ENCODE results near the gene OR51M1.

The OR51M1 gene

DNA sequence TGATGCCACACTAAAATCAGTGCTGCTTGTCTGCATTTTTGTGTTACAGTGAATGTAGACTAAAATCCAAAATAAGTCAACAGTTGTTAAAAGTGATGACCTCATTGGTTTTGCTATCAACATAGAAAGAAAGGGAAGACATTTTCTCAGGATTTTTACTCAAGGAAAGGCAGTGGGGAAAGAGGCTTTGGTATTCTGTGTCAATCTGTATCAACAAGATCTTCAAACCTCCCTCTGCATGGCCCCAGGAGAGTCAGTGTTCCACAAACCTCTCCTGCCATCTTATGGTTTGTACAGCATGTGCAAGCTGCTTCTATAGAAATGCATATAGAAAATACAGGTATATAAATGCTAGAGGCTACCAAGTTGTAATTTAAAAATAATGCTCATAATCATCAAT, 13.8 kb upstream of the OR51M1 start:
- Histone ChIP-seq H3K4me3 (replicated peaks; ENCODE audit: insufficient read depth, low read length) (no peak overlapping the region), H3K27me3 (ENCODE audit: insufficient read depth, poor library complexity, severe bottlenecking) (no peaks in the 10 kb centered on the region), H3K27ac (replicated peaks) (no peak overlapping the region)
- DNase-seq (ENCODE audit: low read depth in 1 of 2, low spot score in 1 of 2) = no peak
- no peak for TF ChIP-seq SPI1 (IDR thresholded peaks at IDR 0.05; ENCODE audit: borderline replicate concordance, low read depth)
- TF ChIP-seq, protein P1, sequence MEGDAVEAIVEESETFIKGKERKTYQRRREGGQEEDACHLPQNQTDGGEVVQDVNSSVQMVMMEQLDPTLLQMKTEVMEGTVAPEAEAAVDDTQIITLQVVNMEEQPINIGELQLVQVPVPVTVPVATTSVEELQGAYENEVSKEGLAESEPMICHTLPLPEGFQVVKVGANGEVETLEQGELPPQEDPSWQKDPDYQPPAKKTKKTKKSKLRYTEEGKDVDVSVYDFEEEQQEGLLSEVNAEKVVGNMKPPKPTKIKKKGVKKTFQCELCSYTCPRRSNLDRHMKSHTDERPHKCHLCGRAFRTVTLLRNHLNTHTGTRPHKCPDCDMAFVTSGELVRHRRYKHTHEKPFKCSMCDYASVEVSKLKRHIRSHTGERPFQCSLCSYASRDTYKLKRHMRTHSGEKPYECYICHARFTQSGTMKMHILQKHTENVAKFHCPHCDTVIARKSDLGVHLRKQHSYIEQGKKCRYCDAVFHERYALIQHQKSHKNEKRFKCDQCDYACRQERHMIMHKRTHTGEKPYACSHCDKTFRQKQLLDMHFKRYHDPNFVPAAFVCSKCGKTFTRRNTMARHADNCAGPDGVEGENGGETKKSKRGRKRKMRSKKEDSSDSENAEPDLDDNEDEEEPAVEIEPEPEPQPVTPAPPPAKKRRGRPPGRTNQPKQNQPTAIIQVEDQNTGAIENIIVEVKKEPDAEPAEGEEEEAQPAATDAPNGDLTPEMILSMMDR (IDR thresholded peaks at IDR 0.05; ENCODE audit: insufficient read depth, low read length) = no peak
- TF ChIP-seq POLR2AphosphoS5 (IDR thresholded peaks at IDR 0.05; ENCODE audit: low read depth) = no peak
- TF ChIP-seq, protein P2, sequence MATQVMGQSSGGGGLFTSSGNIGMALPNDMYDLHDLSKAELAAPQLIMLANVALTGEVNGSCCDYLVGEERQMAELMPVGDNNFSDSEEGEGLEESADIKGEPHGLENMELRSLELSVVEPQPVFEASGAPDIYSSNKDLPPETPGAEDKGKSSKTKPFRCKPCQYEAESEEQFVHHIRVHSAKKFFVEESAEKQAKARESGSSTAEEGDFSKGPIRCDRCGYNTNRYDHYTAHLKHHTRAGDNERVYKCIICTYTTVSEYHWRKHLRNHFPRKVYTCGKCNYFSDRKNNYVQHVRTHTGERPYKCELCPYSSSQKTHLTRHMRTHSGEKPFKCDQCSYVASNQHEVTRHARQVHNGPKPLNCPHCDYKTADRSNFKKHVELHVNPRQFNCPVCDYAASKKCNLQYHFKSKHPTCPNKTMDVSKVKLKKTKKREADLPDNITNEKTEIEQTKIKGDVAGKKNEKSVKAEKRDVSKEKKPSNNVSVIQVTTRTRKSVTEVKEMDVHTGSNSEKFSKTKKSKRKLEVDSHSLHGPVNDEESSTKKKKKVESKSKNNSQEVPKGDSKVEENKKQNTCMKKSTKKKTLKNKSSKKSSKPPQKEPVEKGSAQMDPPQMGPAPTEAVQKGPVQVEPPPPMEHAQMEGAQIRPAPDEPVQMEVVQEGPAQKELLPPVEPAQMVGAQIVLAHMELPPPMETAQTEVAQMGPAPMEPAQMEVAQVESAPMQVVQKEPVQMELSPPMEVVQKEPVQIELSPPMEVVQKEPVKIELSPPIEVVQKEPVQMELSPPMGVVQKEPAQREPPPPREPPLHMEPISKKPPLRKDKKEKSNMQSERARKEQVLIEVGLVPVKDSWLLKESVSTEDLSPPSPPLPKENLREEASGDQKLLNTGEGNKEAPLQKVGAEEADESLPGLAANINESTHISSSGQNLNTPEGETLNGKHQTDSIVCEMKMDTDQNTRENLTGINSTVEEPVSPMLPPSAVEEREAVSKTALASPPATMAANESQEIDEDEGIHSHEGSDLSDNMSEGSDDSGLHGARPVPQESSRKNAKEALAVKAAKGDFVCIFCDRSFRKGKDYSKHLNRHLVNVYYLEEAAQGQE (IDR thresholded peaks at IDR 0.05; ENCODE audit: insufficient replicate concordance, low read depth) = no peak
- no peak for TF ChIP-seq GABPA (IDR thresholded peaks at IDR 0.05; ENCODE audit: low read depth)

DNA sequence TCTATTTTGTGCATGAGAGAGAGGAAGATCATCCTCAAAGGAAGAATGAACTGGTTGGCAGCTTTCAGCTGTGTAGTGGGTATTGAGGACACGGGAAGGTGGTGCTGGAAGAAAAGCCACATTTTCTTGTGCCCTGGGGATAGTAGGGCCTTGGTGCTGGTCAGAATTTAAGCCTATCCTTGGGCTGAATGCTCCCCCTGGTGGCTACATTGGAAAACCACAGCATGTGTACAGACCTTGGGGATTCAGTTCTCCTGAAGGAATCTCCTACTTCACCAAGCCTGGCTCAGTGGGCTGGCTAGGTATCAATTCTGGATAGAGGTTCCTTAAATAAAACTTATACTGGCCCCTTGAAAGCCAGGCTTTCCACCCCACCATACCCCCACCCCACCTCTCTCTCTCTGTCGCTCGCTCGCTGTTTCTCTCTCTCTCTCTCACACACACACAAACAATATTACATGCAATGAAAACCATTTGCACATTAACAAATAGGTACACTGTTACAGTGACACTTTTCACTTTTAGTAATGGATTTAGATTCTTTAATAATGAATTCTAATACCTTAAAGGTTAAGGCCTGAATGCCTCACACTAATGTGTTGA, 2.8 kb upstream of the OR51M1 start:
- TF ChIP-seq, protein P1 (IDR thresholded peaks at IDR 0.05; ENCODE audit: insufficient read depth, low read length) = peak; percentile 62
- TF ChIP-seq, protein P2 (IDR thresholded peaks at IDR 0.05; ENCODE audit: insufficient replicate concordance, low read depth) = no peak
- H3K27ac ChIP-seq (replicated peaks) = no peak overlapping the region
- peak; percentile 15 to 41 for DNase-seq (ENCODE audit: low read depth in 1 of 2, low spot score in 1 of 2)
- no peaks in the 10 kb centered on the region for H3K27me3 ChIP-seq (ENCODE audit: insufficient read depth, poor library complexity, severe bottlenecking)
- H3K4me3 ChIP-seq (replicated peaks; ENCODE audit: insufficient read depth, low read length) = no peak overlapping the region

DNA sequence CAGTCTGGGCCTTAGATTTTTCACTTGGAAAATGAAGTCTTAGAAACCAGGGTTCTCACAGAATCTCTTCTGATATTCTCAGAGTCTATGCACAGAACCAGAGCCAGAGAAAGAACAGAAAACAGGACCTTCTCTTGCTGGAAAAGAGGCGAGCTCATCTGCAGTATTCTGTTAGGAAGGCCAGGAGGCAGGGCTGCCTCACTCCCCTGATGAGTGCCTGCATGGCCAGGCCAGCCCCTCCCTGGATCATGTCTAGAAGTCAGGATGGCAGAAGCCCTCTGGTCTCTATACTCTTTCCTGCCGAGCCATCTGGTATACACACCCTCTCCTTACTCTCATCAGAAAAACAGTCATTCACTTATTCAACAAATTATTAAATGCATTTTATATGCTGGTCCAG, 723 bp downstream of the OR51M1 start:
- DNase-seq (ENCODE audit: low read depth in 1 of 2, low spot score in 1 of 2) = no peak
- no peak for TF ChIP-seq SPI1 (IDR thresholded peaks at IDR 0.05; ENCODE audit: borderline replicate concordance, low read depth)
- no peak for TF ChIP-seq GABPA (IDR thresholded peaks at IDR 0.05; ENCODE audit: low read depth)
- TF ChIP-seq POLR2AphosphoS5 (IDR thresholded peaks at IDR 0.05; ENCODE audit: low read depth) = no peak
- TF ChIP-seq, protein P2 (IDR thresholded peaks at IDR 0.05; ENCODE audit: insufficient replicate concordance, low read depth) = no peak
- TF ChIP-seq, protein P1 (IDR thresholded peaks at IDR 0.05; ENCODE audit: insufficient read depth, low read length) = no peak
- no peak overlapping the region for H3K4me3 ChIP-seq (replicated peaks; ENCODE audit: insufficient read depth, low read length)
- no peak overlapping the region for H3K27ac ChIP-seq (replicated peaks)
- no peaks in the 10 kb centered on the region for H3K27me3 ChIP-seq (ENCODE audit: insufficient read depth, poor library complexity, severe bottlenecking)

Measured in HL-60 (cell line).